ENCODE results near the gene PCDHGC3. TPM values are rescaled to one million over a fixed set of nuclear protein-coding genes. Genes with fewer than 3 reads are reported as not detected.

PCDHGC3 gene
- total RNA-seq, 1 donor from 2014 or later: 15.6 TPM

DNA sequence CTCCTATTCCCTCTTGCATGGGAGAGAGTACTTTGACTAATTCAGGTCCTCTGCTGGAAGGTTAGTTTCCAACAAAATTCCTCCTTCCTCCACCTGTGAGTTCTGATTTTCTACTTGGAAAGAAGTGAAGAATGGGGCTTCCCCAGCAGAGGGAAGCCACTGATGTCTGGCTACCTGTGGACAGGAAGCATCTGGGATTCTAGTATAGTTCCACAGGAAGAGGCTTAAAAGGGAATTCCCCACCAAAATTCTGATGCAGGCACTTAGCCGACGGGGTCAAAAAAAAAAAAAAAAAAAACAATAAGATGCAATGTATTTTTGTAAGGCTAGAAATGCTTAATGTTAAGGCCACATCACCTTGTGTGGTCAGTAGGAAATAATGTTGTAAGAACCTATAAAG lies 46.5 kb downstream of the PCDHGC3 start:
- H3K4me3 ChIP-seq: no peak overlapping the region
- intact Hi-C loops (cut with micrococcal nuclease): loop anchor here (10.0 kb wide), 1 partner anchor 88 kb away; the partner anchor contains the start of gene PCDHGA12
- H3K4me1 ChIP-seq: peaks cover 79% of the 10 kb centered on the region
- TF ChIP-seq, protein P1, sequence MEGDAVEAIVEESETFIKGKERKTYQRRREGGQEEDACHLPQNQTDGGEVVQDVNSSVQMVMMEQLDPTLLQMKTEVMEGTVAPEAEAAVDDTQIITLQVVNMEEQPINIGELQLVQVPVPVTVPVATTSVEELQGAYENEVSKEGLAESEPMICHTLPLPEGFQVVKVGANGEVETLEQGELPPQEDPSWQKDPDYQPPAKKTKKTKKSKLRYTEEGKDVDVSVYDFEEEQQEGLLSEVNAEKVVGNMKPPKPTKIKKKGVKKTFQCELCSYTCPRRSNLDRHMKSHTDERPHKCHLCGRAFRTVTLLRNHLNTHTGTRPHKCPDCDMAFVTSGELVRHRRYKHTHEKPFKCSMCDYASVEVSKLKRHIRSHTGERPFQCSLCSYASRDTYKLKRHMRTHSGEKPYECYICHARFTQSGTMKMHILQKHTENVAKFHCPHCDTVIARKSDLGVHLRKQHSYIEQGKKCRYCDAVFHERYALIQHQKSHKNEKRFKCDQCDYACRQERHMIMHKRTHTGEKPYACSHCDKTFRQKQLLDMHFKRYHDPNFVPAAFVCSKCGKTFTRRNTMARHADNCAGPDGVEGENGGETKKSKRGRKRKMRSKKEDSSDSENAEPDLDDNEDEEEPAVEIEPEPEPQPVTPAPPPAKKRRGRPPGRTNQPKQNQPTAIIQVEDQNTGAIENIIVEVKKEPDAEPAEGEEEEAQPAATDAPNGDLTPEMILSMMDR (IDR thresholded peaks at IDR 0.05; ENCODE audit: borderline replicate concordance): no peak
- H3K36me3 ChIP-seq: peaks cover 32% of the 10 kb centered on the region
- no peak for DNase-seq
- peak overlapping the region; percentile 81 for H3K27ac ChIP-seq (replicated peaks)
- no peaks in the 10 kb centered on the region for H3K9me3 ChIP-seq (replicated peaks)
- H3K27me3 ChIP-seq (ENCODE audit: low read depth): no peaks in the 10 kb centered on the region

DNA sequence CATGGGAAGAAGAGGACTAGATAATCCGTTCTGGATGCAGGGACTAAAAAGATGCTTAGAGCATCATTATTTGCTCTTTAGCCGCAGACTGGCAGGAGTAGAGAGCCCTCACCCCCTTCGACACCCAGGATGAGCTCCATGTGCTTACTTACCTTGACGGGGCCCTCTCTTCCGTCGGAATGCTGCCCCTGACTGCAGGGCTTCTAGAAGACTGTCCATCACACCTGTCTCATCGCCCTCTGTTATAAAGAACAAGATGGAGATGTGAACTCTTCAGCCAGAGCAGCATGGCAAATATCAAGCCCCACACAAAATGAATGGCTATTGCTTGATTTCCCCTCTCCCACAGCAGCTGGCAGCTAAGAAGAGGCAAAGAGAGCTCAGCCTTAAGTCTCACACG lies 48.2 kb downstream of the PCDHGC3 start:
- peaks cover 84% of the 10 kb centered on the region for H3K4me1 ChIP-seq
- no peak for DNase-seq
- TF ChIP-seq, protein P1 (IDR thresholded peaks at IDR 0.05; ENCODE audit: borderline replicate concordance): no peak
- peak overlapping the region; percentile 79 for H3K27ac ChIP-seq (replicated peaks)
- no peaks in the 10 kb centered on the region for H3K27me3 ChIP-seq (ENCODE audit: low read depth)
- intact Hi-C loops (cut with micrococcal nuclease): loop anchor here (10.0 kb wide), 1 partner anchor 89 kb away; the partner anchor contains the start of gene PCDHGA12
- H3K36me3 ChIP-seq: peaks cover 32% of the 10 kb centered on the region
- no peaks in the 10 kb centered on the region for H3K9me3 ChIP-seq (replicated peaks)
- H3K4me3 ChIP-seq: no peak overlapping the region

DNA sequence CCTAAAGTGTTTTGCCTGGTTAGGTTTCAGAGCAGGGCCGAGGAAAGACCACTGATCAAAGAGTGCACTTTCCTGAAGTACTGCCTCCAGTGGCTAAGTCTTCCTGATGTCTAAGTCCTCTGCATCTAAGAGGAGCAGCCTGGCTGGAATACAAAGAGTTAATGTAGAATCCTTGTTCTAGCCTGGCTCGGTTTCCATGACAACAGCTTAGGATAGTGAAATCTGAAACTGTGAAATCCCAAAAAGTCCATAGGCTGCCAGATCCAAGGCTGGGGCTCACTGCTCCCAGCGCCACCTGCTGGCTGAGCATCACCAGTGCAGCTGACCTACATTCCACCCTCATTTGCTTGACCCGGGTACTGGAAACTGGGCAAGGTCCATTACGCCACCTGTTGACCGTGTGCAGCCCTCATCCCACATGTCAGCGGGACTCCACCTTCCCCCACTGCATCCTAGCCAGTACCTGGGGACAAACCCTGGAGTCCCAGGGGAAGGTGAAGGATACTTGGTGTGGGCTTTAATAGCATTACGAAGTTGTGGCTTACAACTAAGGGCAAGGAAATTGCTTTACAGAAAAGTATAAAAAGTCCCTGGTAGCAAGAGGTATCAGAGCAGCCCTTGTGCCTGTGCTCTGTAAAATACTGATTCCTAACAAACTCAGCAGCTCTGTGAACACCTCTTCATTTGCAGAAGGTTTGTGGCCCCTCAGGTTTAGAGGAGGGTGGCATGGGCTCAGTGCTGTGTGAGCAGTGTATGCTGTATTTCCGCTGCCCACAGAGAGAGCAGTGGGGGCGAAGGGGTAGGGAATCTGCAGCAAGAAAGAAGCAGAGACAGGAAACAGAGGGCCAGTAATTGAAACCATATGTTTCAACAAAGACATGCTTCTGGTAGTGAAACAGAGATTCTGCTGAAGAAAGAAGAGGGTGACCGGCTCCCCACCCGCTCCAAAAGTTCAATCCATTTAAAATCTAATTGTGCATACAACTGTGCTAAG lies 49.1 kb downstream of the PCDHGC3 start:
- intact Hi-C loops (cut with micrococcal nuclease): loop anchor here (10.0 kb wide), 1 partner anchor 90 kb away; the partner anchor contains the start of gene PCDHGA12
- Histone ChIP-seq H3K4me3 (no peak overlapping the region), H3K4me1 (peaks cover 84% of the 10 kb centered on the region), H3K36me3 (peaks cover 32% of the 10 kb centered on the region), H3K27ac (replicated peaks) (peak overlapping the region; percentile 79), H3K27me3 (ENCODE audit: low read depth) (no peaks in the 10 kb centered on the region), H3K9me3 (replicated peaks) (no peaks in the 10 kb centered on the region)
- DNase-seq: peak; percentile 86
- TF ChIP-seq, protein P1 (IDR thresholded peaks at IDR 0.05; ENCODE audit: borderline replicate concordance): peak; percentile 100

DNA sequence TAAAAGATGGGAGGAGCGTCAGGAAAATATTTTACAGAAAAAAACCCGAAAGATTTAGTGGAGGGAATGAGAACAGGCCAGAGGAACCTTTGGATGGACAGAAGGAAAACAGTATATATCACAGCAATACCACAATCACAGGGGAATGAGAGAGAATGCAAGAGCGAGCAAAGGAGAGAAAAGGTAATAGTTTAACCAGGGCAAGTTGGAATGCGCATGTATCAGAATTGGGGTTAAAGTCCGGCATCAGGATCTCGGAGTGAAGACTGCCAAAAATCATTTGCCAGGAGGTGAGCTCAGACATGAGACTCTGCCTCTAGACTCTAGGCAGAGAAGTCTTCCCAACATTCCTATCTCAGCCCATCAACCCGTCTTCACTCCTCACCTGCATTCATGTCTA lies 49.9 kb downstream of the PCDHGC3 start:
- peaks cover 32% of the 10 kb centered on the region for H3K36me3 ChIP-seq
- intact Hi-C loops (cut with micrococcal nuclease): loop anchor here (10.0 kb wide), 1 partner anchor 91 kb away; the partner anchor contains the start of gene PCDHGA12

DNA sequence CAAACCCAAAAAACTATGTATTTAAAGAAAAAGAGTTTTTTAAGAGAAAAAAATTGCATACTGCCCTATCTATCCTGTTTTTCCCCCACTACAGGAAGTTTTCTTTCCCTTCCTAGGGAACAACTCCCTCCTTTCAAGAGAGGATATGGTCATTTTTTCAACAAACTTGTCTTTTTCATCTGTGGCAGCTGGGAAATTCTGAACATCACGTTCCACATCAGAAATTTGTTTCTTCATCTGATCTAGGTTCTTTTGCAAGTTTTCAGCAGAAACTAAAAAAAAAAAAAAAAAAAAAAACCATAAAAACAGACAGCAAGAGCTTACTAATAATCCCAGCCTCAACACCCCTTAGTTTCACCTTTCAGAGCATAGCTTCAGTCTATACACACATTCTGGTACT lies 51.7 kb downstream of the PCDHGC3 start:
- intact Hi-C loops (cut with micrococcal nuclease): loop anchor here (10.0 kb wide), 1 partner anchor 93 kb away; the partner anchor contains the start of gene PCDHGA12
- TF ChIP-seq, protein P1 (IDR thresholded peaks at IDR 0.05; ENCODE audit: borderline replicate concordance): no peak
- Histone ChIP-seq H3K36me3 (peaks cover 32% of the 10 kb centered on the region), H3K4me3 (no peak overlapping the region), H3K4me1 (peaks cover 69% of the 10 kb centered on the region), H3K9me3 (replicated peaks) (no peaks in the 10 kb centered on the region), H3K27ac (replicated peaks) (peak overlapping the region; percentile 87), H3K27me3 (ENCODE audit: low read depth) (no peaks in the 10 kb centered on the region)
- no peak for DNase-seq

More for the DNA sequence above, 49.9 kb downstream of the PCDHGC3 start:
- no peaks in the 10 kb centered on the region for H3K9me3 ChIP-seq (replicated peaks)
- H3K27ac ChIP-seq (replicated peaks): peak overlapping the region; percentile 79
- TF ChIP-seq, protein P1 (IDR thresholded peaks at IDR 0.05; ENCODE audit: borderline replicate concordance): no peak
- H3K4me3 ChIP-seq: no peak overlapping the region
- DNase-seq: no peak
- H3K27me3 ChIP-seq (ENCODE audit: low read depth): no peaks in the 10 kb centered on the region
- H3K4me1 ChIP-seq: peaks cover 84% of the 10 kb centered on the region

Other genes with a start within 250 kb of the PCDHGC3 start
- 2.8 TPM for gene PCDHB15, start 230.6 kb upstream of the PCDHGC3 start, total RNA-seq
- not detected for gene SLC25A2, start 171.9 kb upstream of the PCDHGC3 start, total RNA-seq
- gene TAF7, start 155.2 kb upstream of the PCDHGC3 start, total RNA-seq: 108 TPM
- gene PCDHGA1, start 145.5 kb upstream of the PCDHGC3 start, total RNA-seq: 3.1 TPM
- gene PCDHGA2, start 137.2 kb upstream of the PCDHGC3 start, total RNA-seq: 7.8 TPM
- 12.2 TPM for gene PCDHGA3, start 132.1 kb upstream of the PCDHGC3 start, total RNA-seq
- gene PCDHGB1, start 125.9 kb upstream of the PCDHGC3 start, total RNA-seq: 5.7 TPM
- 7.3 TPM for gene PCDHGA4, start 120.9 kb upstream of the PCDHGC3 start, total RNA-seq
- gene PCDHGB2, start 116.0 kb upstream of the PCDHGC3 start, total RNA-seq: 8.8 TPM
- gene PCDHGA5, start 111.8 kb upstream of the PCDHGC3 start, total RNA-seq: 4.9 TPM
- gene PCDHGB3, start 105.7 kb upstream of the PCDHGC3 start, total RNA-seq: 6.3 TPM
- 5.6 TPM for gene PCDHGA6, start 102.1 kb upstream of the PCDHGC3 start, total RNA-seq
- 5.8 TPM for gene PCDHGA7, start 93.2 kb upstream of the PCDHGC3 start, total RNA-seq
- gene PCDHGB4, start 88.3 kb upstream of the PCDHGC3 start, total RNA-seq: 4.2 TPM
- 8.5 TPM for gene PCDHGA8, start 83.3 kb upstream of the PCDHGC3 start, total RNA-seq
- 6.0 TPM for gene PCDHGB5, start 78.0 kb upstream of the PCDHGC3 start, total RNA-seq
- 3.9 TPM for gene PCDHGA9, start 73.2 kb upstream of the PCDHGC3 start, total RNA-seq
- 5.0 TPM for gene PCDHGB6, start 67.9 kb upstream of the PCDHGC3 start, total RNA-seq
- gene PCDHGA10, start 63.0 kb upstream of the PCDHGC3 start, total RNA-seq: 5.0 TPM
- 7.9 TPM for gene PCDHGB7, start 58.3 kb upstream of the PCDHGC3 start, total RNA-seq
- 3.8 TPM for gene PCDHGA11, start 54.9 kb upstream of the PCDHGC3 start, total RNA-seq
- gene PCDHGA12, start 45.5 kb upstream of the PCDHGC3 start, total RNA-seq: 4.8 TPM
- 1.8 TPM for gene PCDHGC4, start 9.1 kb downstream of the PCDHGC3 start, total RNA-seq
- 2.9 TPM for gene PCDHGC5, start 13.1 kb downstream of the PCDHGC3 start, total RNA-seq
- gene DIAPH1, start 143.0 kb downstream of the PCDHGC3 start, total RNA-seq: 53.1 TPM
- gene HDAC3, start 160.9 kb downstream of the PCDHGC3 start, total RNA-seq: 27.4 TPM
- gene RELL2, start 161.0 kb downstream of the PCDHGC3 start, total RNA-seq: 1.0 TPM
- gene FCHSD1, start 175.5 kb downstream of the PCDHGC3 start, total RNA-seq: 4.7 TPM
- gene ARAP3, start 206.3 kb downstream of the PCDHGC3 start, total RNA-seq: 15.2 TPM

Measured in left ventricle myocardium inferior (tissue), 1 donor.